Ishikawa (cell line): ENCODE measurements around the gene CHD2.

Experiments used
- CEBPB ChIP-seq: IDR thresholded peaks from 2 replicates; pipeline ENCODE4 v1.6.1; 2012
- CREB1 ChIP-seq: IDR thresholded peaks from 2 replicates; pipeline ENCODE4 v1.6.1; 2012; ENCODE audit warnings: low read depth
- EP300 ChIP-seq: IDR thresholded peaks from 2 replicates; pipeline ENCODE4 v1.6.1; 2012; ENCODE audit warnings: borderline replicate concordance
- MAX ChIP-seq: IDR thresholded peaks from 2 replicates; pipeline ENCODE4 v1.6.1; 2012
- NFIC ChIP-seq: IDR thresholded peaks from 2 replicates; pipeline ENCODE4 v1.6.1; 2012
- RAD21 ChIP-seq: IDR thresholded peaks from 2 replicates; pipeline ENCODE4 v1.6.1; 2012; ENCODE audit warnings: low read depth
- REST ChIP-seq: IDR thresholded peaks from 2 replicates; pipeline ENCODE4 v1.6.1; 2012; ENCODE audit warnings: low read depth, mild to moderate bottlenecking
- TAF1 ChIP-seq: IDR thresholded peaks from 2 replicates; pipeline ENCODE4 v1.6.1; 2012; ENCODE audit warnings: low read depth, mild to moderate bottlenecking
- TCF12 ChIP-seq: IDR thresholded peaks from 2 replicates; pipeline ENCODE4 v1.6.1; 2012; ENCODE audit warnings: low read depth
- TEAD4 ChIP-seq: IDR thresholded peaks from 2 replicates; pipeline ENCODE4 v1.6.1; 2012
- YY1 ChIP-seq: IDR thresholded peaks from 2 replicates; pipeline ENCODE4 v1.6.1; 2012; ENCODE audit warnings: low read depth

- TF ChIP-seq TCF12 (no peak), MAX (no peak), RAD21 (peak; percentile 19; the same call in 1 of the 2 replicates), TEAD4 (no peak), CREB1 (no peak), EP300 (no peak), NFIC (no peak), CEBPB (no peak), TAF1 (no peak), REST (no peak), YY1 (no peak)
These were observed 54.5 kb downstream of the CHD2 start for GRCh38 chr15:92954578-92954977.
